NB4 (cell line): ENCODE results near the gene VAMP2.

Experiments
- MAX ChIP-seq: IDR thresholded peaks from 2 replicates; pipeline ENCODE4 v1.6.1; 2011; ENCODE audit warnings: low read depth, low read length
- MYC ChIP-seq: IDR thresholded peaks from 2 replicates; pipeline ENCODE4 v1.6.1; 2011; ENCODE audit warnings: low read depth, low read length
- POLR2A ChIP-seq: IDR thresholded peaks from 2 replicates; pipeline ENCODE4 v1.6.1; 2011; ENCODE audit warnings: mild to moderate bottlenecking; ENCODE audit not compliant: insufficient read length; ENCODE audit errors: extremely low read depth
- TF ChIP-seq, protein P1 (sequence below): IDR thresholded peaks from one replicate; pipeline ENCODE4 v1.5.1; 2012; ENCODE audit warnings: low read depth, low read length

DNA sequence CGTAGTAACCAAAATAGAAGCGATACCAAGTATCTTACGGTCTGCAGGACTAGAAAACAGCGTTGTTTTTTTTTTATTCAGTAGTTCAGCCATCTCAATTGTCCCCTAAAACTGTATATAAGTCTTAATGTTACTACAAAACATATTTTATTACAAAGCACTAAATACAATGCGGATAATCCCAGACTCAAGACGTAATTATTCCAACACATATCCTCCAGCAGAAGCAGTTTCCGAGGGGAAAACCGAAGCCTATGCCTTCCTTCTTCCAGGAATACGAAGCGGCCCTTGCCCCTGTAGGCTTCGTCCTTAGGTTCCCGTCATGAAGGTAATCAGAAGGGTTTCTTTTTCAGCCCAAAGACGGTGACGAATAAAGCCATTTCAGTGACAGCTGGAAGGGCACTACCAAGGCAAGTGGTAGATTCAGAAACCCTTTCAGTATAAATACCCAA is 11.1 kb upstream of the VAMP2 start:
- TF ChIP-seq, protein P1, sequence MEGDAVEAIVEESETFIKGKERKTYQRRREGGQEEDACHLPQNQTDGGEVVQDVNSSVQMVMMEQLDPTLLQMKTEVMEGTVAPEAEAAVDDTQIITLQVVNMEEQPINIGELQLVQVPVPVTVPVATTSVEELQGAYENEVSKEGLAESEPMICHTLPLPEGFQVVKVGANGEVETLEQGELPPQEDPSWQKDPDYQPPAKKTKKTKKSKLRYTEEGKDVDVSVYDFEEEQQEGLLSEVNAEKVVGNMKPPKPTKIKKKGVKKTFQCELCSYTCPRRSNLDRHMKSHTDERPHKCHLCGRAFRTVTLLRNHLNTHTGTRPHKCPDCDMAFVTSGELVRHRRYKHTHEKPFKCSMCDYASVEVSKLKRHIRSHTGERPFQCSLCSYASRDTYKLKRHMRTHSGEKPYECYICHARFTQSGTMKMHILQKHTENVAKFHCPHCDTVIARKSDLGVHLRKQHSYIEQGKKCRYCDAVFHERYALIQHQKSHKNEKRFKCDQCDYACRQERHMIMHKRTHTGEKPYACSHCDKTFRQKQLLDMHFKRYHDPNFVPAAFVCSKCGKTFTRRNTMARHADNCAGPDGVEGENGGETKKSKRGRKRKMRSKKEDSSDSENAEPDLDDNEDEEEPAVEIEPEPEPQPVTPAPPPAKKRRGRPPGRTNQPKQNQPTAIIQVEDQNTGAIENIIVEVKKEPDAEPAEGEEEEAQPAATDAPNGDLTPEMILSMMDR, result no peak
- no peak for TF ChIP-seq POLR2A
- TF ChIP-seq MAX, result no peak
- no peak for TF ChIP-seq MYC
